Breast epithelium (tissue), 4 donors: Measurements from ENCODE around the gene ST6GALNAC2. TPM values are rescaled to one million over a fixed set of nuclear protein-coding genes. Genes with fewer than 3 reads are reported as not detected.

Experiments
- DNase-seq, 2 donors: peaks; one replicate each; pipeline ENCODE4 v3.0.0-alpha.2; 2019; ENCODE audit warnings: low spot score in 2 of 2
- H3K27ac ChIP-seq, 2 donors: fragments of 200-600 bp; sonication (generic) in 1 of 2; one replicate each; pipeline ENCODE4 v1.5.1; 2016 to 2019; ENCODE audit warnings: mild to moderate bottlenecking in 1 of 2
- H3K27me3 ChIP-seq, 2 donors: fragments of 200-600 bp; sonication (generic) in 1 of 2; one replicate each; pipeline versions ENCODE4 v1.5.1 to v1.6.0; 2017 to 2019; ENCODE audit warnings: control low read depth in 1 of 2, mild to moderate bottlenecking in 1 of 2
- H3K36me3 ChIP-seq: fragments of 200-600 bp; one replicate; pipeline ENCODE4 v1.5.1; 2019
- H3K4me1 ChIP-seq, 2 donors: fragments of 200-600 bp; sonication (generic); one replicate each; pipeline ENCODE4 v1.5.1; 2016 to 2019; ENCODE audit warnings: control low read depth in 1 of 2
- H3K4me3 ChIP-seq, 3 donors: fragments of 200-600 bp; sonication (generic); 1 replicate in 2 of 3; 2 replicates in 1 of 3; pipeline ENCODE4 v1.5.1; 2016 to 2019; ENCODE audit warnings: mild to moderate bottlenecking in 3 of 3, moderate library complexity in 2 of 3
- H3K9me3 ChIP-seq, 2 donors: fragments of 200-600 bp; sonication (generic) in 1 of 2; one replicate each; pipeline ENCODE4 v1.5.1; 2016 to 2019; ENCODE audit warnings: control low read depth in 1 of 2
- CTCF ChIP-seq, 3 donors: fragments of 450-650 bp; IDR thresholded peaks; one replicate each; pipeline ENCODE4 v1.5.1; 2016 to 2017; ENCODE audit warnings: antibody characterized with exemption in 3 of 3, mild to moderate bottlenecking in 3 of 3, moderate library complexity in 3 of 3
- POLR2A ChIP-seq: fragments of 450-650 bp; IDR thresholded peaks from one replicate; pipeline ENCODE4 v1.6.1; 2016; ENCODE audit warnings: antibody characterized with exemption, mild to moderate bottlenecking, moderate library complexity
- POLR2AphosphoS5 ChIP-seq, 3 donors: sonication (generic); formaldehyde crosslinking; IDR thresholded peaks; one replicate each; pipeline ENCODE4 v1.6.1; 2017; ENCODE audit warnings: antibody characterized with exemption in 3 of 3
- intact Hi-C: fragments of 100-400 bp; cut with DNase I; formaldehyde crosslinking; loops from one replicate; pipeline ENCODE4 v1.15.1; 2023; ENCODE audit warnings: low total_unique reads
- total RNA-seq, 3 donors: library from RNA; depleted of rRNA; stranded (reverse); fragments of >200 nt; gene quantifications; one replicate each; pipeline ENCODE4 v1.1.0, GENCODE V29; 2016

Gene ST6GALNAC2
- total RNA-seq, 3 donors from 2014 or later, result 10.5 to 39.8 (median 12.0) TPM

GRCh38 chr17:76553178-76553908 lies 32.3 kb downstream of the ST6GALNAC2 start:
- Histone ChIP-seq H3K36me3 (no peaks in the 10 kb centered on the region), H3K27me3 (no peaks in the 10 kb centered on the region), H3K27ac (peak overlapping the region; percentile 69 to 73), H3K4me1 (peaks cover 3 to 11% of the 10 kb centered on the region in 2 donors), H3K4me3 (no peak overlapping the region), H3K9me3 (no peaks in the 10 kb centered on the region)
- intact Hi-C loops, result no loop called here
- no peak for TF ChIP-seq POLR2AphosphoS5 (IDR thresholded peaks at IDR 0.05)
- DNase-seq, result no peak

GRCh38 chr17:76551685-76552084 lies 34.0 kb downstream of the ST6GALNAC2 start:
- H3K4me3 ChIP-seq, result no peak overlapping the region
- peak overlapping the region in 1 of 2 donors; percentile 74 for H3K27ac ChIP-seq
- H3K36me3 ChIP-seq, result no peaks in the 10 kb centered on the region
- no peaks in the 10 kb centered on the region for H3K9me3 ChIP-seq
- intact Hi-C loops, result no loop called here
- H3K4me1 ChIP-seq, result peaks cover 3 to 11% of the 10 kb centered on the region in 2 donors
- TF ChIP-seq POLR2AphosphoS5 (IDR thresholded peaks at IDR 0.05) (no peak), CTCF (IDR thresholded peaks at IDR 0.05) (no peak), POLR2A (no peak)
- DNase-seq, result no peak
- H3K27me3 ChIP-seq, result no peaks in the 10 kb centered on the region

- Histone ChIP-seq H3K27ac (peak overlapping the region; percentile 74 to 76), H3K4me1 (peaks cover 3 to 15% of the 10 kb centered on the region in 2 donors), H3K36me3 (no peaks in the 10 kb centered on the region), H3K27me3 (no peaks in the 10 kb centered on the region), H3K9me3 (no peaks in the 10 kb centered on the region), H3K4me3 (peak overlapping the region in 2 of 3 donors; percentile 21 to 29)
- peak in 1 of 2 donors; percentile 73 for DNase-seq
- intact Hi-C loops, result no loop called here
- TF ChIP-seq POLR2AphosphoS5 (IDR thresholded peaks at IDR 0.05), result peak in 1 of 3 donors; percentile 62
- no peak for TF ChIP-seq CTCF (IDR thresholded peaks at IDR 0.05)
Measured at GRCh38 chr17:76550712-76551615, 34.7 kb downstream of the ST6GALNAC2 start.

GRCh38 chr17:76549539-76549938 lies 36.1 kb downstream of the ST6GALNAC2 start:
- TF ChIP-seq POLR2AphosphoS5 (IDR thresholded peaks at IDR 0.05) (no peak), CTCF (IDR thresholded peaks at IDR 0.05) (no peak), POLR2A (no peak)
- no peaks in the 10 kb centered on the region for H3K36me3 ChIP-seq
- no peak overlapping the region for H3K27ac ChIP-seq
- peaks cover 6 to 11% of the 10 kb centered on the region in 2 donors for H3K4me1 ChIP-seq
- no peak for DNase-seq
- intact Hi-C loops, result no loop called here
- H3K27me3 ChIP-seq, result no peaks in the 10 kb centered on the region
- no peaks in the 10 kb centered on the region for H3K9me3 ChIP-seq
- no peak overlapping the region for H3K4me3 ChIP-seq

GRCh38 chr17:76549215-76549518 lies 36.5 kb downstream of the ST6GALNAC2 start:
- Histone ChIP-seq H3K4me1 (peaks cover 6 to 11% of the 10 kb centered on the region in 2 donors), H3K4me3 (no peak overlapping the region), H3K27me3 (no peaks in the 10 kb centered on the region), H3K27ac (no peak overlapping the region), H3K36me3 (no peaks in the 10 kb centered on the region), H3K9me3 (no peaks in the 10 kb centered on the region)
- intact Hi-C loops, result no loop called here
- TF ChIP-seq CTCF (IDR thresholded peaks at IDR 0.05) (no peak), POLR2A (no peak), POLR2AphosphoS5 (IDR thresholded peaks at IDR 0.05) (no peak)
- DNase-seq, result no peak
